ENCODE results near the gene VEGFD. TPM values are rescaled to one million over a fixed set of nuclear protein-coding genes. Genes with fewer than 3 reads are reported as not detected.
A peak's percentile ranks its signal among the peaks of the same experiment; 100 is the strongest.

VEGFD gene
- polyA plus RNA-seq, 2 of the 4 experiments (the other 2 are of a cell fraction): 0.57 to 1.8 TPM

DNA sequence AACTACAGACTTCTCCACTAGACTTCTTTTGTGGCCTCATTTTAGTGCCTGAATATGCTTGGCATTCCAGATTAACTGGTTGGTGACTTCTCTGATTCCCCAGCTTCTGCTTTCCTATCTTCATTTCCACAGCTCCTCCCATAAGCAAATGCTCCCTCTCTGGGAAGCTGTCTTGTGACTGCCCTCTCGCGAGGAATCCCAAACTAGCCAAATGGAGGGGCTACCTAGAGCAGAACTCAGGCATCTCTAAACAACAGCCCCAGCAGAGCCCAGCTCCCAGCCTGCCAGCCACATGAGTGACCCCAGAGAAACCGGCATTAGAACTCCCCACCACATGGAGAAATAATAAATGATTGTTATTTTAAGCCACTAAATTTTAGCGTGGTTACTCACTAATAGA, 7.6 kb upstream of the VEGFD start:
- DNase-seq (ENCODE audit: low read depth in 1 of 2, low spot score in 1 of 2) (no peak), ATAC-seq (no peak), FAIRE-seq (no peak)
- no peak overlapping the region for H3K4me2 ChIP-seq
- 94% methylated on average over 4 of the region's 4 CpGs for WGBS (ENCODE audit: missing lambda C conversion rate)
- TF ChIP-seq FOXS1 (CRISPR knock-in tag; IDR thresholded peaks at IDR 0.05) (no peak), HMGXB4 (CRISPR knock-in tag; IDR thresholded peaks at IDR 0.05; ENCODE audit: borderline replicate concordance) (no peak), HEYL (CRISPR knock-in tag; IDR thresholded peaks at IDR 0.05) (no peak), TP53 (CRISPR knock-in tag; IDR thresholded peaks at IDR 0.05) (no peak), JUN (IDR thresholded peaks at IDR 0.05) (no peak), NPAS2 (CRISPR knock-in tag; IDR thresholded peaks at IDR 0.05; ENCODE audit: borderline replicate concordance) (no peak), GATA3 (IDR thresholded peaks at IDR 0.05; ENCODE audit: borderline replicate concordance) (no peak), CBX8 (IDR thresholded peaks at IDR 0.05) (no peak), CBX2 (IDR thresholded peaks at IDR 0.05; ENCODE audit: borderline replicate concordance, low read depth) (no peak), RARB (CRISPR knock-in tag; IDR thresholded peaks at IDR 0.05) (no peak), HOXA7 (CRISPR knock-in tag; IDR thresholded peaks at IDR 0.05) (no peak), SREBF2 (IDR thresholded peaks at IDR 0.05) (no peak), ELK1 (IDR thresholded peaks at IDR 0.05; ENCODE audit: low read depth, low read length) (no peak), POLR2A (IDR thresholded peaks at IDR 0.05; ENCODE audit: low read length) (no peak), BCL3 (IDR thresholded peaks at IDR 0.05) (no peak)
- H3K4me3 ChIP-seq: no peak overlapping the region
- CTCF ChIA-PET: no interaction called here
- no peaks in the 10 kb centered on the region for H3K9me3 ChIP-seq
- POLR2A ChIA-PET: no interaction called here
- no peak overlapping the region for H3K27ac ChIP-seq
- no peaks in the 10 kb centered on the region for H3K4me1 ChIP-seq

DNA sequence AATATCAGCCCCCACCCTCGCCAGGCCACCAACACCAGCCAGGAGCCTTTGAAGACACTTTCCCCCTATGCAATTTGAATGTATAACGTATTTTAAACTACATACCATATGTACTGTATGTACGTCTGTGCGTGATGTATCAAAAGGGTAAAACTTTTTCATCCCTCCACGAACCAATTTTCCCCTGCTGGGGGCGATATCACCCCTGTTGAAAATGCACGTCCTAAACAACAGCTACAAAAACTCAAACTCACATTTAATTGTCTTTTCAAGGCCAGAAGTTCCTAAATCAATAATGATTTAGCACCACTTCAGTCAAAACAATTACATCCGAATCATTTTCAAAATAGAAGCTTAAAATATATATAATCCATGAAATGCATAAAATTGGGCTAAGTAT, 1.4 kb downstream of the VEGFD start:
- H3K4me2 ChIP-seq: no peak overlapping the region
- H3K9me3 ChIP-seq: no peaks in the 10 kb centered on the region
- ChIA-PET POLR2A (no interaction called here), CTCF (interaction anchor here (1.0 kb wide), 1 partner anchor 83 kb away, joined by 3 read pairs; no protein-coding TSS in a partner anchor)
- DNase-seq (ENCODE audit: low read depth in 1 of 2, low spot score in 1 of 2) (no peak), ATAC-seq (no peak), FAIRE-seq (peak; percentile 79)
- peaks cover 13% of the 10 kb centered on the region for H3K4me1 ChIP-seq
- H3K4me3 ChIP-seq: no peak overlapping the region
- TF ChIP-seq TP53 (CRISPR knock-in tag; IDR thresholded peaks at IDR 0.05) (no peak), FOXS1 (CRISPR knock-in tag; IDR thresholded peaks at IDR 0.05) (no peak), ZFP36 (IDR thresholded peaks at IDR 0.05; ENCODE audit: borderline replicate concordance, partially characterized antibody) (no peak), CHD2 (IDR thresholded peaks at IDR 0.05; ENCODE audit: low read length, partially characterized antibody) (no peak), MAX (IDR thresholded peaks at IDR 0.05) (no peak), EP300 (IDR thresholded peaks at IDR 0.05) (no peak), FOSL2 (IDR thresholded peaks at IDR 0.05) (no peak), FOSL2 (CRISPR knock-in tag; IDR thresholded peaks at IDR 0.05) (no peak)
- TF ChIP-seq, protein P1, sequence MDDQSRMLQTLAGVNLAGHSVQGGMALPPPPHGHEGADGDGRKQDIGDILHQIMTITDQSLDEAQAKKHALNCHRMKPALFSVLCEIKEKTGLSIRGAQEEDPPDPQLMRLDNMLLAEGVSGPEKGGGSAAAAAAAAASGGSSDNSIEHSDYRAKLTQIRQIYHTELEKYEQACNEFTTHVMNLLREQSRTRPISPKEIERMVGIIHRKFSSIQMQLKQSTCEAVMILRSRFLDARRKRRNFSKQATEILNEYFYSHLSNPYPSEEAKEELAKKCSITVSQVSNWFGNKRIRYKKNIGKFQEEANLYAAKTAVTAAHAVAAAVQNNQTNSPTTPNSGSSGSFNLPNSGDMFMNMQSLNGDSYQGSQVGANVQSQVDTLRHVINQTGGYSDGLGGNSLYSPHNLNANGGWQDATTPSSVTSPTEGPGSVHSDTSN (IDR thresholded peaks at IDR 0.05): no peak
- no peak overlapping the region for H3K27ac ChIP-seq
- WGBS (ENCODE audit: missing lambda C conversion rate): 91% methylated on average over 8 of the region's 8 CpGs
